Smooth muscle cell of the brain vasculature (primary cell): ENCODE measurements around the gene HMCN2.

ENCODE experiments used
- DNase-seq: peaks from one replicate; pipeline ENCODE4 v3.0.0-alpha.2; 2012; ENCODE audit warnings: low read depth, low spot score

The HMCN2 gene

DNA sequence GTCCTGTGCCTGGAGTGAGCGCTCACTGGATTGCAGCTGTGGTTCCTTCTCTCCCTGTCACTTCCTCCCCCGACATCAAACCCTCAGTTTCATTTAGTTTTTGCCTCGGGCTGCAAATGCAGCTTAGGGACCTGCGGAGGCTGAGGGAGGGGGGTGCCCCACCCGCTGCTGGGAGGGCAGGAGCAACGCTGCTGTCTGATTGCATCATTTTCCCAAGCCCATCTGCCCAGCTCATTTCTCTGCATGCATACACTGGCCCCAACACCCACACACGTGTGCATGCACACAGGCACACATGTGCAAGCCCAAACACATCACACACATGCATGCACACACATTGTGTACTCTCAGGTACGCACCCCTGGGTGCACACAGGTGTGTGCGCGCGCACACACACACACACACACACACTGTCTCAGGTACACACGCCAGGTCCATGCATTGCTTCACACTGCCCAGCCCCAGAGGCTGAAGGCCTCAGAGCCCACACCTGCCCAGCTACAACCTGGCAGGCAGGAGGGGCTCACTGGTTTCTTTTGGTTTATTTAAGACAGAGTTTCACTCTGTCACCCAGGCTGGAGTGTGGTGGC is 182.6 kb downstream of the HMCN2 start:
- no peak for DNase-seq

DNA sequence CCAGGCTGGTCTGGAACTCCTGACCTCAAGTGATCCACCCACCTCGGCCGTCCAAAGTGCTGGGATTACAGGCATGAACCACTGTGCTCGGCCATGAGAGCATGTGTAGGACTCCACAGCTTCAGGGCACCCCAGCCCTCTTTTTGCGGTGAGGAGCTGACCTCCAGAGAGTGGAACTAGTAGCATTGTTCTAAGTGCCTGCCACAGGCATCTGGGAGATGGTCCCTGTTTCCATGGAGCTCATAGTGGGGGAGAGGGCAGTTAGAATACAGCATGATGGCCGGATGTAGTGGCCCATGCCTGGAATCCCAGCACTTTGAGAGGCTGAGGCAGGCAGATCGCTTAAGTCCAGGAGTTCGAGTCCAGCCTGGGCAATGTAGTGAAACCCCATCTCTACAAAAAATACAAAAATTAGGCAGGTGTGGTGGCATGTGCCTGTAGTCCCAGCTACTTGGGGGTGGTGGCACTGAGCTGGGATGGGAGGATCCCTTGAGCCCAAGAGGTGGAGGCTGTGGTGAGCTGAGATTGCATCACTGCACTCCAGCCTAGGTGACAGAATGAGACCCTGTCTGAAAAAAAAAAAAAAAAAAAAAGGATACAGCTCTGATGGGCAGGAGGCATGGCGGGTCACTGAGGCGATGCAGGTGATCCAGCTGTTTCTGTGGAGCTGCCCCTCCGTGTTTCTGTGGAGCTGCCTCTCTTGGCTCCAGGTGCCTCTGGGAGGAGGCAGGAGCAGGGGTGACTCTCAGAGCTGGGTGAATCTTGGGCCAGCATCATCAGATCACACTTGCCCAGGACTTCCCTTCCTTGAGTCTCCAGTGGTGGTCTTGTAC is 183.4 kb downstream of the HMCN2 start:
- DNase-seq = no peak

DNA sequence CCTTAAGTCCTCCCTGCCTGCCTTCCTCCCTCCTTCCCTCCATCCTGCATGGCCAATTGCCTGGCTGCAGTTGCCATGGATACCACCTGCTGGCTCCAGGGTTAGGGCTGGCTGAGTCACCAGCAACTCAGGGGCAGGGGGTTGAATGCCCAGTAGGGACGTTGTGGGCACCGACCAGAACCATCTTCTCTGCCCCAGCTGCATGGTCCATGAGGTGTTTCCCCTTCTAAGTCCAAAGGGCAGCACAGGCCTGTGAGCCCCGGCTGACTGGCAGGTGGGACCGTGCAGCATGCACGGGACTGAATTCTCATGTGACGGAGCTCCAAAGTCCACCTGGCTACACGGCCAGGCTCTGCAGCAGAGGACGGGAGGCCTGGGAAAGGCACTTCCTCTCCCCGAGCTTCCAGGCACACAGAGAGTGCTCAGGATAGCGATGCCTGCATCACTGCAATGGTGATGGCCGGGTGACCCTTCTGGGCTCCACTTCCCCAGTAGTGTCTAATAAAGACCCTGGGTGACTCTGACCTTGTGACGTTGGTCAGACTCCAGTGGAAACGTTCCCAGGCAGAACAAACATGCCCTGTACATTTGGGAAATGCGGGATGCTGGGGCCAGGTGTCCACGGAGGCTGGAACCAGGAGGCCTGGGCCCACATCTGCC is 184.9 kb downstream of the HMCN2 start:
- DNase-seq = no peak

DNA sequence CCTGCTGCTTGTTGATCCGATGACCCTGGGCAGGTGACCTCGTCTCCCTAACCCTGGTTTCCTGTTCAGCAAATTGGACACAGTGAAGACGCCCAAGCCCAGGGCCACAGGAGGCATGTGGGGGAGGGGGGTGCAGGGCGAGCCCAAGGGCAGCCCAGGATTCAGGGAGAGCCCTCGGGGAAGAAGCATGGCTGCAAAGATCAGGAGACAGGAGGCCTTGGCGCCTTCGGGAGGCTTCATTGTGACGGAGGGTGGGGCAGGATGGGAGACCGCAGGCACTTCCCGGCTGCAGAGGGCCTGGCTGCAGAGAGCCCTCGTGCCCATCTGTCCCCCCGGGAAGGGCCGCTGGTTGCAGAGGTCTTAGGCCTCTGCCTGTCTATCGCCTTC is 185.4 kb downstream of the HMCN2 start:
- DNase-seq = no peak

DNA sequence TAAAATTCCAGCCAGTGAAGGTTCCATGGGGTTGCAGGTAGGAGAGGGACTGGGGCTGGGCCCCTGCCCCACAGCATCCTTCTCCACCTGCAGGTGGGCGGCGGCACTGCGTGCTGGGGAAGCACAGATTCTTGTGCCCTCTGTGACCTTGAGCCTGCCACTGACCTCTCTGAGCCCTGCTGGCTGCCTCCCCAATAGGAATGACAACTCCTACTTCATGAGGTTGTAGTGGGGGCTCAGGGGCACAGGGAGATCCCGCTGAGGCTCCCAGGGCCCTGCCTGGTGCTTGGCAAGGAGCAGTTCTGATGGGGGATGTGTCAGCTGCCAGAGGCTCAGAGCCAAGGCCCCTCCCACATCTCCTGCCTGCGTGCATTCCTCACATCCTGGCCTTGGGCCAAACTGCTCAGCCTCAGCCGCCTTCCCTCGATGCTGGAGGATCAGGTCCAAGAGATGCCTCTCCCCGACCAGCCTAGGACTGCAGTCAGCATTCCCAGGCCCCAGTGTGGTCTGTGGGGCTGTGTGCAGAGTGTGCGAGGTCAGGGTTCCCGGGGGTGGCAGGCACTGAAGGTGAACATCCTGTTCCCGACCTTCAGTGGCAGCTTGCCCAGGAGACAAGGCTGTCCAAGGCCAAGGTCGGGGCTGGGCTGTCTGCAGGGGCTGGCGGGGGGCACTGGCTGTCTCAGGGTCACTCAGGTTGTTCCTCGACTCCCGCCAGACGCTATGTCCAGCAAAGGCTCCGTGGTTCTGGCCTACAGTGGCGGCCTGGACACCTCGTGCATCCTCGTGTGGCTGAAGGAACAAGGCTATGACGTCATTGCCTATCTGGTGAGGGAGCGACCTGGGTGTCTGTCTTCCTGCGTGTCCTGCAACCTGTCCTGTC is 186.2 kb downstream of the HMCN2 start:
- DNase-seq = peak; percentile 94

DNA sequence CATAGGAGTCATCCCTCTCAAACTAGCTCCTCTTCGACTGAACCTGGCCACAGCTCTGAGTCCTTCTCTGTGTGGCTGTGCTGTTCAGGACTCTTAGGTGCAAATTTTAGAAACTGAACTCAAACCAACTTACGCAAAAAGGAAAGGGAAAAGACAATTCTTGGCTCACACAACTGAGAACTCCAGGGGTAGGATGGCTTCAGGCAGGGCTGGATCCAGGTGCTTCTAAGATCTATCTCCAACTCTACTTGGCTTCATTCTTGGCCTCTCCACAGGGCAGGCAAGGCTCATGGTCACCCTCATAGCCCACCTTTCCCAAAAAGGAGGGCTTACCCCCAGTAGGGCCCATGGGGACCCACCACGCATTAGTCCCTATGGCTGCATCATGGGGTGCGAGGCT is 187.3 kb downstream of the HMCN2 start:
- DNase-seq = no peak

DNA sequence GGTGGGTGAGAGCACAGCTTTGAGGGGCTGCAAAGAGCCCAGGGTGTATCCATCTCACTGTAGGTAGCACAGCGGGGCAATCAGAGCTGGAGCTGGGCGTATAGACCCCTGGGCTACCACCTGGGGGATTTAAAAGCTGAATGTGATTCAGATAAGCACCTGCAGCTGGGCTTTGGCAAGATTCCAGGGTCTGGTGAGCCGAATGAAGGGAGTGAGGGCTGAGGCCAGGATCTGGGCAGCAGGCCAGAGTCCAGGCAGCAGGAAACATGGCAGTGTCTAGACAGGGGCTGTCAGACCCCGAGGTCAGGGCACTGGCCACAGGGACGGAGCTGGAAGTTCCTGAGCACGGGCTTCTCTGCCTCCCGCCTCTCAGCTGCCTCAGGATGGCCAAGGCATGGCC is 187.9 kb downstream of the HMCN2 start:
- peak; percentile 32 for DNase-seq

DNA sequence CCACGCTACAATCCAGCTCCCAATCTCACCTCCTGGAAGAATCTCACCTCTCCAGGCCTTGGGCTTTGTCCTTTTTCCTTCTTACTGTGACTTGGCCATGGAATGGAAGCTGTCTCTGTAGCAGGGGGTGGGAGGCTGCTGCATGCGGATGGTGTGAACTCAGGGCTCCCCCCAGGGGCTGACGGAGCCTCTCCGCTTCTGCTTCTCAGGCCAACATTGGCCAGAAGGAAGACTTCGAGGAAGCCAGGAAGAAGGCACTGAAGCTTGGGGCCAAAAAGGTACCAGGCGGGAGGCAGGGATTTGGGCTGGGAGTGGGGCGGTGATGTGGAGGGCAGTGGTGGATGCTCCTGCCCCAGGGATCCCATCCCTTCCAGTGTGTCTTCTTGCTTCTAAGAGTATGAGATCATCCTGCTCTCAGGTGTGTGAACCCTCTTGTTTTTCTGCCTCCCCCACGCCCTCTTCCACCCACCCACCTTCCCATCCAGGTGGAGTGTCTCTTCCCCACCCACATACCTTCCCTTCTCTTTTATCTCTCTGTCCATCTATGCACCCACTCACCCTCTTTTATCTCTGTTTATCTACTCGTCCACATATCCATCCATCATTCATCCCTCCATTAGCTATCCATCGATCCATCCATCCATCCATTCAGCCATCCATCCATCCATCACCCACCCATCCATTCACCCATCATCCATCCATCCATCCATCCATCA is 188.7 kb downstream of the HMCN2 start:
- no peak for DNase-seq

DNA sequence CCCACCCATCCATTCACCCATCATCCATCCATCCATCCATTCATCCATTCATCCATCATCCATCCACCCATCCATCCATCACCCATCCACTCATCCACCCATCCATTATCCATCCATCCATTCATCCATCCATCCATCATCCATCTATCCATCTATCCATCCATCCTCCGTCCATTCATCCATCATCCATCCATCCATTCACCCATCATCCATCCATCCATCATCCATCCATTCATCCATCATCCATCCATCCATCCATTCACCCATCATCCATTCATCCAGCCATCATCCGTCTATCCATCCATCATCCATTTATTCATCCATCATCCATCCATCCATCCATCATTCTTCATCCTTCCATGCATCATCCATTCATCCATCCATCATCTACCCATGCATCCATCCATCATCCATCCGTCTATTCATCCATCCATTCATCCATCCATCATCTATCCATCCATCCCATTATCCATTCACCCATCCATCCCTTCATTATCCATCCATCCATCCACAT is 189.3 kb downstream of the HMCN2 start:
- no peak for DNase-seq

DNA sequence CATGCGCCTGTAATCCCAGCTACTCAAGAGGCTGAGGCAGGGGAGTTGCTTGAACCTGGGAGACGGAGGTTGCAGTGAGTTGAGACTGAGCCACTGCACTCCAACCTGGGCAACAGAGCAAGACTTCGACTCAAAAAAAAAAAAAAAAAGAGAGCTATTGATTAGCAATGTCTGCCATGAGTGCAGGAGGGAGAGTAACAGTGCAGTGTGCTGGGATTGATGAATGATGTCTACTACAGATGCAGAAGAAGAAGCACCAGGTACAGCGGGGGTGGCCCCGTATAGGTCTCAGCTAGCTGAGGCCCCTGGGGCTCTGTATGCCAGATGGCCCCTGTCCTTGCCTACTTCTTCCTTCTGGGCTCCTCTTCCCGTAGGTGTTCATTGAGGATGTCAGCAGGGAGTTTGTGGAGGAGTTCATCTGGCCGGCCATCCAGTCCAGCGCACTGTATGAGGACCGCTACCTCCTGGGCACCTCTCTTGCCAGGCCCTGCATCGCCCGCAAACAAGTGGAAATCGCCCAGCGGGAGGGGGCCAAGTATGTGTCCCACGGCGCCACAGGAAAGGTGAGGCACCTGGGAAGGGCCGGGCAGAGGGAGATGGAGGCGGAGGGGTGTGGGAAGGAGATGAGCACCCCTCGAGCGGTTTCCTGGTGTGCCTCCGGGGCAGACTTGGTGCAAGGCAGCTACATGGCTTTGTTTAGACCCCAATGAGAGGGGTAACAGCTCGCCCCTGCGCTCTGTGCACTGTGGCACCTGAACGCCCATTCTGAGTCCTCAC is 192.7 kb downstream of the HMCN2 start:
- no peak for DNase-seq

DNA sequence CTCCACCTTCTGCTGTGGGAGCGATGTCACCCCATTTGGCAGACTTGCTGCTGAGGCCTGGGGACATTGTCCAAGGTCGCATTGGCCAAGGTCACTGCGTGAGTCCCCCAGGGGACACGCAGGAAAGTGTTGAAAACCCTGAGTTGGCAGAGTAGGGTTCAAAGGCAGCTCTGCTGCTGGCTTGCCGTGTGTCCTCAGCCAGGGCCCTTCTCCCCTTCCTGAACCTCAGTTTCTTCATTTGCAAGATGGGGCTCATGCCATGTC is 193.2 kb downstream of the HMCN2 start:
- DNase-seq = no peak

DNA sequence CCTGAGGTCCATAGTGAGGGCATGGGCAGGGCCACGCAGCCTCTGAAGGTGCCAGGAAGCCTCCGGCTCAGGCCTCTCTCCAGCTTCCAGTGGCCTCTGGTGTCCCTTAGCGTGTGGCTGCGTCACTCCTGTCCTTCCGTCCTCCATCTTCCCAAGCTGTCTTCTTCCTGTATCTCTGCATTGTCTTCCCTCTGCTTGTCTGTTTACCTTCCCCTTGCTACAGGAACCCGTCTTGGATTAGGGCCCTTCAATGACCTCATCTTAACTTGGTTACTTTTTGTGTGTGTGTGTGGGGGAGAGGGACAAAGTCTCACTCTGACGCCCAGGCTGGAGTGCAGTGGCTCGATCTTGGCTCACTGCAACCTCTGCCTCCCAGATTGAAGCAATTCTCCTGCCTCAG is 193.6 kb downstream of the HMCN2 start:
- no peak for DNase-seq

DNA sequence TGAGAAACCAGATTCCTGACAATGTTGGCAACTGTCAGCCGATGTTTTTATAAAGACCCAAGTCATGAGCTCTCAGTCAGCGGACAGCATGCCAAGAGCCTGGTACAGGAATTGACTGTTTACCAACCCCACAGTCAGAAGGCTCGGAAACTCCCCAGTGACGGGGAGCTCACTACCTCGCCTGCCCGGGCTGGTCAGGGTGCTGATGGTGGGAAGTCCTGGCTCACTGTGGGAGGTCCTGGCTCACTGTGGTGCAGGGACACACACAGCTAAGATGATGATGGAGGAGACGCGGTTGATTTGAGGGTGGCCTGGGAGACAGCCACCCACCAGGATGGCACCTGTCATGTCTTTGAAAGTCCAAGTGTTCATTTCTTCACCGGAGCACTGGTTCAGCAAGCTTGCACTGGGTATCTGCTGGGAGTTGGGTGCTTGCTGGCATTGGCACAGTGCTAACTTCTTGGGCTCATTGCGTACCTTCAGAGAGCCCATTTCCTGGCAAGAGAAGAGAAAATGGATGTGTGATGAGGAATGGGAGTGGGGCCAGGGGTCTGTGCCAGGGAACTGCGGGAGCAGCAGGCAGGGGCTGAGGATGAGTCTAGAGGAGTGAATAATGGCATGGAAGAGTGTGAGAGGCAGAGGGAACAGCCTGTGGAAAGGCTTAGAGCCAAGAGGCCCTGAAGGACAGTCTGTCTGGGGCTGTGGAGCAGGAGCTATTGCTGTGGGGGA is 194.5 kb downstream of the HMCN2 start:
- no peak for DNase-seq

DNA sequence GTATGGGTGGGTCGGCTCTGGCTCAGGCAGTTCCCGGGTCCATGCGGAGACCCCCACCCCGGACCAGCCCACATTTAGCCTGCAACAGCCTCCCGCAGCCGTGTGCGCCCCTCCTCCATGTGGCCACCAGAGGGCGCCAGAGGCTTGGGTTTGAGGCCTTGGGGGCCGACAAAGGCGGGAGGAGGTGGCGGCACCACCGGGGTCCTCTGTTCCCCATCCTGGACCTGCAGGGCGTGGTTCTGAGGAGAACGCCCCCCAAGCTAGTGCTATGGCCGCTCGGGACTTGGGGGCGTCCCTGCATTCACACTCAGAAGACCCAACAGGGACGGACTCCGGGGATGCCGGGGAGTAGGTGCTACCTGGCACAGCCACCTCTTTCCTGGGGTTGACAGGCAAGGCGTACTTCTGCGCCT is 195.7 kb downstream of the HMCN2 start:
- DNase-seq = no peak

DNA sequence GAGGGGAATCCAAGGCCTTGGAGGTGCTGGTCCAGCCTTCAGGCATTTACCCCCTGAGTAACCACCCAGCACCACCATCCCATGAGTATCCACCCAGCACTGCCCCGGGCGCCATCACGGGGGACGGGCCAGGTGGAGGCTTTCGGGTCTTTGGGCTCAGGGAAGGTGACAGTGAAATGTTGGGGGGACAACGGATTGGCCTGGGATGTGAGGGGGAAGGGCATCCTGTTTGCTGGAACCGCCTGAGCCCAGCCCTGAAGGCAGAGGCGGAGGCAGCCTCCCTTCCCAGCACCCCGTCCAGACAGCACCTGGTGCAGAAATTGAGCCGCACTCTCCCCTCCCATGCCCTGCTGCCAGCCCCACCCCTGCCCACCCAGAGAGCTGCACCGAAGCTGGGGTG is 196.2 kb downstream of the HMCN2 start:
- no peak for DNase-seq

DNA sequence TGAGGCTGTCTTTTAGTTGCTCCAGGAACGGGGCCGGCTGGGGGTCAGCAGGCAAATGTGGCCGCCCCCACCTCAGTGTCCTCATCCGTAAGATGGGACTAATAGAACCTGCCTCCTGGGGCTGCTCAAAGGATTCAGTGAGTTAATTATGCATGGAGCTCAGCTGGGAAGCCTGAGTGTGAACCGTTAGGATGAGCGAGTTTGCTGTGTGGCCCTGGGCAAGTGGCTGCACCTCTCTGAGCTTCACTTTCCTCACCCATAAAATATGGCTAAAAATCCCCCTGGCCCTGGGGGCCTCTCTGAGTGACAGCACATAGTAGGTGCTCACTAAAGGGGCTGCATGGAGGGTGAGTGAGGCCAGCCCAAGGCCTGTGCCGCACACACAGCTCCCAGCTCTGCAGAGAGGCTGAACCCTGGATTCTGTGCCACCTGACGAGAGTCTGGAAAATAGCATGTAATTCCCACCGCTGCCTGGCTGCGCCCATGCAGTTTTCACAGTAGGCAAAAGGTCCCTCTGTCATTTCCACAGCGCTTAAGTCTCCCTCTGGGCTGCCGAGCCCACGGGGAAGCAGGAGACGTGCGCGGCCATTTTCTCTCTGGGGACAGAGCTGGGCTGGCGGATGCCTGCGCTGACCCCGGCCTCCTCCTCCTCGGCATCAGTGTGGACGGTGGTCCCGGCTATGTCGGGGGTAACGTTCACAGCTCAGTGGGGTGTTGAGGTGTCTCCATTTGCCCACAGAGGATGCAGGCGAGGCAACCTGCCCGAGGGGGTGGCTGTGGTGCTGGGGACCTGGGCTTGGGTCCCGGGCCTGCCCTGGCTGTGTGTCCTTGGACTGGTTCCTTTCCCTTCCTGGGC is 197.4 kb downstream of the HMCN2 start:
- no peak for DNase-seq

DNA sequence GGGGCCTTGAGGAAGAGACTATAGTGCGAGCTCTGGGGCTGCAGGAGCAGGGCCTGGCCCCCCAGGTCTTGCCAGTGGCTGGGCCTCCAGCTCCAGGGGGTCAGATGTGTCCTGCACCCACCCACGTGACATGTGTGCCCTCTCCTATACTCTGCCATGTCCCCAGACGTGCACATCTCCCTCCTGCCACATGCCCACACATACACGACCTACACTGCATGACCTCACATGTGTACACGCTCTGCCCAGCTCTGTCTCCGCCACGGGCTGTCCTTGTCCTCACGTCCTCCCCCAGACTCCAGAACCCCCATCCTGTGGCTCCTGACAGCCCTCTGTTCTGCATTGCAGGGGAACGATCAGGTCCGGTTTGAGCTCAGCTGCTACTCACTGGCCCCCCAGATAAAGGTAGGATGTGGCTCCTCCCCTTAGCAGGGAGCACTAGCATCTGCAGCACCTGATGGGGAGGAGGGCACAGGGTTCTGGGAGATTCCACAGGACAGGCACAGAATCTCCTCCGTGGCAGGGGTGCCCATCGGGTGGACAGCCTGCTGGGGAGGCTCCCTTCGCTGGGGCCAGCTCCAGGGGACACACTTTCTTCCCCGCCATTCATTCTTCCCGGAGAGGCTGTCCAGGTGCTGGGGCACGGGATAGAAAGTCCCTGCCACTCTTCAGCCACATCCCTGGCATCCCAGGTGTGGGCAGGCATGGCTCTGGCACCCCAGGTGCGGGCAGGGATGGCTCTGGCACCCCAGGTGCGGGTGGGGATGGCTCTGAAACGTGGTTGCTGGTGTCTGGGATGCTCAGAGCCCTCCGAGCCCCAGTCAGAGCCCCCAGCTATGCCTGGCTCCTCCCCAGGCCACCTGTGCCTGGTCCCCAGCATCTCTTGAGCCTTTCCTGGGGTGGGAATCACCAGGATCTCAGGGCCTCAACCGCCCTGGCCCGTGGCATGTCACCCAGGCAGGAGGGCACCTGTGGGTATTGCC is 198.5 kb downstream of the HMCN2 start:
- no peak for DNase-seq
